Measurements from ENCODE around the gene RLF.

GRCh38 chr1:40179496-40180089 lies 18.4 kb downstream of the RLF start:
- no peak for TF ChIP-seq POLR2A (IDR thresholded peaks at IDR 0.05)
- TF ChIP-seq, protein P1, sequence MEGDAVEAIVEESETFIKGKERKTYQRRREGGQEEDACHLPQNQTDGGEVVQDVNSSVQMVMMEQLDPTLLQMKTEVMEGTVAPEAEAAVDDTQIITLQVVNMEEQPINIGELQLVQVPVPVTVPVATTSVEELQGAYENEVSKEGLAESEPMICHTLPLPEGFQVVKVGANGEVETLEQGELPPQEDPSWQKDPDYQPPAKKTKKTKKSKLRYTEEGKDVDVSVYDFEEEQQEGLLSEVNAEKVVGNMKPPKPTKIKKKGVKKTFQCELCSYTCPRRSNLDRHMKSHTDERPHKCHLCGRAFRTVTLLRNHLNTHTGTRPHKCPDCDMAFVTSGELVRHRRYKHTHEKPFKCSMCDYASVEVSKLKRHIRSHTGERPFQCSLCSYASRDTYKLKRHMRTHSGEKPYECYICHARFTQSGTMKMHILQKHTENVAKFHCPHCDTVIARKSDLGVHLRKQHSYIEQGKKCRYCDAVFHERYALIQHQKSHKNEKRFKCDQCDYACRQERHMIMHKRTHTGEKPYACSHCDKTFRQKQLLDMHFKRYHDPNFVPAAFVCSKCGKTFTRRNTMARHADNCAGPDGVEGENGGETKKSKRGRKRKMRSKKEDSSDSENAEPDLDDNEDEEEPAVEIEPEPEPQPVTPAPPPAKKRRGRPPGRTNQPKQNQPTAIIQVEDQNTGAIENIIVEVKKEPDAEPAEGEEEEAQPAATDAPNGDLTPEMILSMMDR (IDR thresholded peaks at IDR 0.05), result no peak

Data from esophagus squamous epithelium (tissue), 4 donors.